Inferior parietal cortex (tissue), 1 donor: ENCODE results near the gene RLIM.
A peak's percentile ranks its signal among the peaks of the same experiment; 100 is the strongest.

Experiments used
- DNase-seq: peaks from one replicate; pipeline ENCODE4 v3.0.0-alpha.2; 2016; ENCODE audit errors: extremely low spot score

The RLIM gene

GRCh38 chrX:74536832-74537371 lies 77.5 kb downstream of the RLIM start:
- DNase-seq, result no peak

- DNase-seq, result peak; percentile 13
These were observed 78.1 kb downstream of the RLIM start for GRCh38 chrX:74536152-74536831.

- peak; percentile 57 for DNase-seq
These were observed 78.8 kb downstream of the RLIM start for GRCh38 chrX:74535408-74536151.
